SU-DHL-6 (cell line): ENCODE measurements around the gene SOX6.

Experiments used
- H2AFZ ChIP-seq: fragments of 200-600 bp; sonication (generic); 2 replicates; pipeline ENCODE4 v1.6.1; 2014; ENCODE audit warnings: low read depth, mild to moderate bottlenecking, moderate library complexity, mixed read lengths, antibody characterized with exemption, low read length; ENCODE audit not compliant: severe bottlenecking
- H3F3A ChIP-seq: fragments of 200-600 bp; shearing (Covaris generic); 2 replicates; pipeline ENCODE4 v1.6.0; 2016; ENCODE audit warnings: antibody characterized with exemption, mild to moderate bottlenecking; ENCODE audit not compliant: insufficient read depth
- H3K27ac ChIP-seq: fragments of 200-600 bp; sonication (generic); 2 replicates; pipeline ENCODE4 v1.5.1; 2016; ENCODE audit warnings: low read depth, mild to moderate bottlenecking, low read length, moderate library complexity, mixed read lengths
- H3K27me3 ChIP-seq: fragments of 200-600 bp; sonication (generic), shearing (Covaris generic); 2 replicates; pipeline ENCODE4 v1.6.0; 2014; ENCODE audit warnings: mild to moderate bottlenecking, low read length
- H3K36me3 ChIP-seq: fragments of 200-600 bp; sonication (generic); 2 replicates; pipeline ENCODE4 v1.6.1; 2014; ENCODE audit warnings: mild to moderate bottlenecking, low read length, mixed read lengths
- H3K4me2 ChIP-seq: fragments of 300-600, 200-600 bp; shearing (Covaris generic), sonication (generic); 2 replicates; pipeline ENCODE4 v1.6.0; 2014; ENCODE audit warnings: low read length, low read depth, mild to moderate bottlenecking; ENCODE audit not compliant: poor library complexity, severe bottlenecking
- H3K4me3 ChIP-seq: fragments of 200-600 bp; sonication (generic); 2 replicates; pipeline ENCODE4 v1.5.1; 2014; ENCODE audit warnings: antibody characterized with exemption, low read length, mild to moderate bottlenecking, mixed read lengths; ENCODE audit not compliant: insufficient read depth, poor library complexity, severe bottlenecking
- H3K79me2 ChIP-seq: fragments of 200-600 bp; sonication (generic); 2 replicates; pipeline ENCODE4 v1.6.1; 2014; ENCODE audit warnings: mild to moderate bottlenecking, low read length, moderate library complexity; ENCODE audit not compliant: insufficient read depth
- H3K9ac ChIP-seq: fragments of 200-600 bp; sonication (generic); 2 replicates; pipeline ENCODE4 v1.7.0; 2014; ENCODE audit warnings: mild to moderate bottlenecking, low read length
- H3K9me2 ChIP-seq: fragments of 200-600 bp; sonication (generic); replicated peaks from 2 replicates; pipeline ENCODE4 v1.6.1; 2014; ENCODE audit warnings: low read length; ENCODE audit not compliant: insufficient read depth
- H3K9me3 ChIP-seq: fragments of 200-600 bp; sonication (generic); 2 replicates; pipeline ENCODE4 v1.6.1; 2014; ENCODE audit warnings: low read length, mixed read lengths; ENCODE audit not compliant: insufficient read depth
- H4K20me1 ChIP-seq: fragments of 200-600 bp; sonication (generic); 2 replicates; pipeline ENCODE4 v1.6.1; 2014; ENCODE audit warnings: low read depth, mild to moderate bottlenecking, antibody characterized with exemption, low read length, moderate library complexity, mixed read lengths
- CTCF ChIP-seq: fragments of 200-600 bp; sonication (generic); IDR thresholded peaks from one replicate; pipeline ENCODE4 v1.5.1; 2017; ENCODE audit warnings: antibody characterized with exemption, mild to moderate bottlenecking, low read length, moderate library complexity; ENCODE audit not compliant: insufficient read depth, poor library complexity, severe bottlenecking
- EZH2phosphoT487 ChIP-seq: fragments of 200-600 bp; sonication (generic), shearing (Covaris generic); conservative IDR thresholded peaks from 2 replicates; pipeline ENCODE4 v1.6.1; 2018; ENCODE audit warnings: mild to moderate bottlenecking, antibody characterized with exemption, low read length, moderate library complexity, mixed read lengths

SOX6 gene

GRCh38 chr11:16016468-16016829 lies 339.9 kb downstream of the SOX6 start:
- Histone ChIP-seq H3F3A (no peaks in the 10 kb centered on the region), H4K20me1 (no peaks in the 10 kb centered on the region), H3K27me3 (no peaks in the 10 kb centered on the region), H3K27ac (no peak overlapping the region), H3K4me3 (no peak overlapping the region), H3K4me2 (no peak overlapping the region), H3K9me2 (no peaks in the 10 kb centered on the region), H3K79me2 (no peaks in the 10 kb centered on the region), H3K36me3 (no peaks in the 10 kb centered on the region), H3K9ac (no peak overlapping the region), H3K9me3 (no peaks in the 10 kb centered on the region), H2AFZ (no peak overlapping the region)
- TF ChIP-seq EZH2phosphoT487 = no peak
- TF ChIP-seq CTCF = no peak

- Histone ChIP-seq H3K9me3 (no peaks in the 10 kb centered on the region), H2AFZ (no peak overlapping the region), H3K4me3 (no peak overlapping the region), H3K9me2 (no peaks in the 10 kb centered on the region), H3K27me3 (no peaks in the 10 kb centered on the region), H3K9ac (no peak overlapping the region), H3K4me2 (no peak overlapping the region), H3F3A (no peaks in the 10 kb centered on the region), H3K79me2 (no peaks in the 10 kb centered on the region), H3K27ac (no peak overlapping the region), H4K20me1 (no peaks in the 10 kb centered on the region), H3K36me3 (no peaks in the 10 kb centered on the region)
- TF ChIP-seq CTCF = no peak
- TF ChIP-seq EZH2phosphoT487 = no peak
These were observed 340.4 kb downstream of the SOX6 start for GRCh38 chr11:16015741-16016467.

GRCh38 chr11:16013649-16014275 lies 342.6 kb downstream of the SOX6 start:
- no peak overlapping the region for H3K4me2 ChIP-seq
- H2AFZ ChIP-seq = no peak overlapping the region
- H3K36me3 ChIP-seq = no peaks in the 10 kb centered on the region
- no peak overlapping the region for H3K4me3 ChIP-seq
- no peaks in the 10 kb centered on the region for H3K27me3 ChIP-seq
- no peaks in the 10 kb centered on the region for H3K9me3 ChIP-seq
- no peak for TF ChIP-seq CTCF
- TF ChIP-seq EZH2phosphoT487 = no peak
- no peaks in the 10 kb centered on the region for H3K9me2 ChIP-seq
- H4K20me1 ChIP-seq = no peaks in the 10 kb centered on the region
- no peak overlapping the region for H3K27ac ChIP-seq
- no peaks in the 10 kb centered on the region for H3F3A ChIP-seq
- no peak overlapping the region for H3K9ac ChIP-seq
- no peaks in the 10 kb centered on the region for H3K79me2 ChIP-seq
